ENCODE measurements around the gene DSCAM. TPM values are rescaled to one million over a fixed set of nuclear protein-coding genes. Genes with fewer than 3 reads are reported as not detected.
"Not testable (repeated sequence)": the region's sequence is repeated elsewhere in the genome, so short reads cannot be mapped to it uniquely, and the experiment has no call there.

DSCAM gene
- total RNA-seq, 3 donors from 2014 or later = not detected

GRCh38 chr21:40345711-40346321, 501.1 kb downstream of the DSCAM start:
- H3K4me3 Mint-ChIP-seq = no peak overlapping the region
- H3K9me3 Mint-ChIP-seq = peaks cover 10% of the 10 kb centered on the region
- no peaks in the 10 kb centered on the region for H3K27me3 Mint-ChIP-seq (ENCODE audit: low read depth)
- ATAC-seq (no peak), DNase-seq (no peak)
- no peaks in the 10 kb centered on the region for H3K4me1 Mint-ChIP-seq (ENCODE audit: low read depth)
- H3K36me3 Mint-ChIP-seq (ENCODE audit: insufficient read depth) = no peaks in the 10 kb centered on the region

- ATAC-seq = no peak
- no peak overlapping the region for H3K4me3 Mint-ChIP-seq
- H3K36me3 Mint-ChIP-seq (ENCODE audit: insufficient read depth) = no peaks in the 10 kb centered on the region
- no peak for DNase-seq
- H3K4me1 Mint-ChIP-seq (ENCODE audit: low read depth) = no peaks in the 10 kb centered on the region
- H3K27me3 Mint-ChIP-seq (ENCODE audit: low read depth) = no peaks in the 10 kb centered on the region
- H3K9me3 Mint-ChIP-seq = peaks cover 6% of the 10 kb centered on the region
Observed at GRCh38 chr21:40340357-40340756, 506.6 kb downstream of the DSCAM start.

GRCh38 chr21:40339050-40339449, 507.9 kb downstream of the DSCAM start:
- DNase-seq (no peak), ATAC-seq (no peak)
- Mint-ChIP-seq H3K4me3 (no peak overlapping the region), H3K36me3 (ENCODE audit: insufficient read depth) (no peaks in the 10 kb centered on the region), H3K27me3 (ENCODE audit: low read depth) (no peaks in the 10 kb centered on the region), H3K4me1 (ENCODE audit: low read depth) (no peaks in the 10 kb centered on the region), H3K9me3 (no peaks in the 10 kb centered on the region)

- H3K4me3 Mint-ChIP-seq = no peak overlapping the region
- DNase-seq = no peak
- no peak for ATAC-seq
- H3K9me3 Mint-ChIP-seq = no peaks in the 10 kb centered on the region
- no peaks in the 10 kb centered on the region for H3K36me3 Mint-ChIP-seq (ENCODE audit: insufficient read depth)
- H3K27me3 Mint-ChIP-seq (ENCODE audit: low read depth) = no peaks in the 10 kb centered on the region
- no peaks in the 10 kb centered on the region for H3K4me1 Mint-ChIP-seq (ENCODE audit: low read depth)
Observed at GRCh38 chr21:40337981-40338380, 509.0 kb downstream of the DSCAM start.

- Mint-ChIP-seq H3K36me3 (ENCODE audit: insufficient read depth) (no peaks in the 10 kb centered on the region), H3K4me1 (ENCODE audit: low read depth) (no peaks in the 10 kb centered on the region), H3K4me3 (no peak overlapping the region), H3K27me3 (ENCODE audit: low read depth) (no peaks in the 10 kb centered on the region), H3K9me3 (no peaks in the 10 kb centered on the region)
- DNase-seq (no peak), ATAC-seq (no peak)
Observed at GRCh38 chr21:40335704-40336103, 511.3 kb downstream of the DSCAM start.

GRCh38 chr21:40334159-40334558, 512.8 kb downstream of the DSCAM start:
- no peak overlapping the region for H3K4me3 Mint-ChIP-seq
- H3K27me3 Mint-ChIP-seq (ENCODE audit: low read depth) = no peaks in the 10 kb centered on the region
- DNase-seq (no peak), ATAC-seq (no peak)
- H3K4me1 Mint-ChIP-seq (ENCODE audit: low read depth) = no peaks in the 10 kb centered on the region
- no peaks in the 10 kb centered on the region for H3K36me3 Mint-ChIP-seq (ENCODE audit: insufficient read depth)
- H3K9me3 Mint-ChIP-seq = no peaks in the 10 kb centered on the region

GRCh38 chr21:40333731-40334130, 513.2 kb downstream of the DSCAM start:
- no peaks in the 10 kb centered on the region for H3K27me3 Mint-ChIP-seq (ENCODE audit: low read depth)
- H3K4me3 Mint-ChIP-seq = no peak overlapping the region
- no peaks in the 10 kb centered on the region for H3K4me1 Mint-ChIP-seq (ENCODE audit: low read depth)
- DNase-seq (no peak), ATAC-seq (no peak)
- no peaks in the 10 kb centered on the region for H3K9me3 Mint-ChIP-seq
- H3K36me3 Mint-ChIP-seq (ENCODE audit: insufficient read depth) = no peaks in the 10 kb centered on the region

GRCh38 chr21:40331804-40332203, 515.2 kb downstream of the DSCAM start:
- Mint-ChIP-seq H3K4me1 (ENCODE audit: low read depth) (no peaks in the 10 kb centered on the region), H3K27me3 (ENCODE audit: low read depth) (no peaks in the 10 kb centered on the region), H3K9me3 (no peaks in the 10 kb centered on the region), H3K36me3 (ENCODE audit: insufficient read depth) (no peaks in the 10 kb centered on the region), H3K4me3 (no peak overlapping the region)
- ATAC-seq (no peak), DNase-seq (no peak)

GRCh38 chr21:40331172-40331571, 515.8 kb downstream of the DSCAM start:
- no peak for ATAC-seq
- Mint-ChIP-seq H3K27me3 (ENCODE audit: low read depth) (no peaks in the 10 kb centered on the region), H3K36me3 (ENCODE audit: insufficient read depth) (no peaks in the 10 kb centered on the region), H3K4me1 (ENCODE audit: low read depth) (no peaks in the 10 kb centered on the region), H3K9me3 (peaks cover 4% of the 10 kb centered on the region), H3K4me3 (no peak overlapping the region)
- no peak for DNase-seq

- Mint-ChIP-seq H3K4me1 (ENCODE audit: low read depth) (no peaks in the 10 kb centered on the region), H3K36me3 (ENCODE audit: insufficient read depth) (no peaks in the 10 kb centered on the region), H3K27me3 (ENCODE audit: low read depth) (no peaks in the 10 kb centered on the region), H3K4me3 (no peak overlapping the region), H3K9me3 (peaks cover 10% of the 10 kb centered on the region)
- no peak for ATAC-seq
- no peak for DNase-seq
Observed at GRCh38 chr21:40324389-40324788, 522.6 kb downstream of the DSCAM start.

GRCh38 chr21:40320718-40321117, 526.2 kb downstream of the DSCAM start:
- not testable (repeated sequence) for H3K36me3 Mint-ChIP-seq (ENCODE audit: insufficient read depth); H3K9me3 Mint-ChIP-seq; H3K27me3 Mint-ChIP-seq (ENCODE audit: low read depth); H3K4me1 Mint-ChIP-seq (ENCODE audit: low read depth); H3K4me3 Mint-ChIP-seq; ATAC-seq; DNase-seq

- H3K4me3 Mint-ChIP-seq = no peak overlapping the region
- DNase-seq (no peak), ATAC-seq (no peak)
- H3K4me1 Mint-ChIP-seq (ENCODE audit: low read depth) = no peaks in the 10 kb centered on the region
- peaks cover 6% of the 10 kb centered on the region for H3K9me3 Mint-ChIP-seq
- no peaks in the 10 kb centered on the region for H3K27me3 Mint-ChIP-seq (ENCODE audit: low read depth)
- no peaks in the 10 kb centered on the region for H3K36me3 Mint-ChIP-seq (ENCODE audit: insufficient read depth)
Observed at GRCh38 chr21:40318371-40318770, 528.6 kb downstream of the DSCAM start.

GRCh38 chr21:40316104-40316503, 530.9 kb downstream of the DSCAM start:
- H3K4me1 Mint-ChIP-seq (ENCODE audit: low read depth) = no peaks in the 10 kb centered on the region

GRCh38 chr21:40315626-40316025, 531.3 kb downstream of the DSCAM start:
- ATAC-seq (no peak), DNase-seq (no peak)
- no peaks in the 10 kb centered on the region for H3K9me3 Mint-ChIP-seq
- no peaks in the 10 kb centered on the region for H3K36me3 Mint-ChIP-seq (ENCODE audit: insufficient read depth)
- H3K27me3 Mint-ChIP-seq (ENCODE audit: low read depth) = no peaks in the 10 kb centered on the region
- no peak overlapping the region for H3K4me3 Mint-ChIP-seq
- no peaks in the 10 kb centered on the region for H3K4me1 Mint-ChIP-seq (ENCODE audit: low read depth)

More at GRCh38 chr21:40316104-40316503, 530.9 kb downstream of the DSCAM start:
- Mint-ChIP-seq H3K36me3 (ENCODE audit: insufficient read depth) (no peaks in the 10 kb centered on the region), H3K4me3 (no peak overlapping the region), H3K9me3 (no peaks in the 10 kb centered on the region), H3K27me3 (ENCODE audit: low read depth) (no peaks in the 10 kb centered on the region)
- ATAC-seq = no peak
- no peak for DNase-seq

- H3K36me3 Mint-ChIP-seq (ENCODE audit: insufficient read depth) = no peaks in the 10 kb centered on the region
- H3K9me3 Mint-ChIP-seq = peaks cover 8% of the 10 kb centered on the region
- DNase-seq (no peak), ATAC-seq (no peak)
- H3K4me3 Mint-ChIP-seq = no peak overlapping the region
- H3K27me3 Mint-ChIP-seq (ENCODE audit: low read depth) = no peaks in the 10 kb centered on the region
- no peaks in the 10 kb centered on the region for H3K4me1 Mint-ChIP-seq (ENCODE audit: low read depth)
Observed at GRCh38 chr21:40313260-40313659, 533.7 kb downstream of the DSCAM start.

GRCh38 chr21:40300300-40300699, 546.7 kb downstream of the DSCAM start:
- DNase-seq (no peak), ATAC-seq (no peak)
- no peaks in the 10 kb centered on the region for H3K36me3 Mint-ChIP-seq (ENCODE audit: insufficient read depth)
- H3K27me3 Mint-ChIP-seq (ENCODE audit: low read depth) = no peaks in the 10 kb centered on the region
- no peak overlapping the region for H3K4me3 Mint-ChIP-seq
- H3K9me3 Mint-ChIP-seq = peaks cover 16% of the 10 kb centered on the region
- no peaks in the 10 kb centered on the region for H3K4me1 Mint-ChIP-seq (ENCODE audit: low read depth)

Measured in activated T-cell treated with anti-CD3 and anti-CD28 coated beads, Interleukin-2, amount 50 U/mL, for 4 hours (primary cell).